B cell (primary cell): ENCODE results near the gene CRCP. TPM values are rescaled to one million over a fixed set of nuclear protein-coding genes. Genes with fewer than 3 reads are reported as not detected.
"Not testable (repeated sequence)": the region's sequence is repeated elsewhere in the genome, so short reads cannot be mapped to it uniquely, and the experiment has no call there.

ENCODE experiments used
- ATAC-seq: fragments of 200-7000 bp; cut with Tn5 transposase; one replicate; pipeline ENCODE4 v1.10.0; 2021; ENCODE audit warnings: low read depth, mild to moderate bottlenecking, moderate number of reproducible peaks, moderate library complexity
- CTCF ChIA-PET: fragments of 350-600 bp; sonication (Branson Sonifier 250); formaldehyde crosslinking; loops from one replicate; lab custom pipeline; 2021; ENCODE audit warnings: antibody characterized with exemption, inconsistent platforms; lab: Charles Lee
- POLR2A ChIA-PET: fragments of 350-600 bp; sonication (Branson Sonifier 250); formaldehyde crosslinking; loops from one replicate; lab custom pipeline; 2021; ENCODE audit warnings: antibody characterized with exemption; lab: Charles Lee
- DNase-seq: peaks from one replicate; pipeline ENCODE4 v3.0.0; 2013
- H2AFZ ChIP-seq: 2 replicates; pipeline ENCODE4 v1.6.1; 2012; ENCODE audit warnings: mild to moderate bottlenecking, low read depth, low read length; ENCODE audit not compliant: insufficient read depth, poor library complexity, severe bottlenecking
- H3K27ac ChIP-seq, 2 donors: 1 replicate in 1 of 2; 2 replicates in 1 of 2; pipeline ENCODE4 v1.5.1; 2012 to 2013; ENCODE audit warnings: low read length in 2 of 2, mild to moderate bottlenecking in 2 of 2, moderate library complexity in 1 of 2
- H3K27me3 ChIP-seq, 4 experiments: fragments of 200-600 bp in 1 of 4; sonication (generic) in 1 of 4; replicated peaks in 1 of 4; 1 replicate in 2 of 4; 2 replicates in 2 of 4; pipeline versions ENCODE4 v1.6.1 to v1.7.0; 2013 to 2016; ENCODE audit warnings: low read length in 3 of 4, mild to moderate bottlenecking in 2 of 4, mixed read lengths in 1 of 4, moderate library complexity in 1 of 4; ENCODE audit not compliant: insufficient read depth in 4 of 4, control insufficient read depth in 3 of 4; ENCODE audit errors: control extremely low read depth in 1 of 4
- H3K36me3 ChIP-seq, 2 experiments: replicated peaks in 1 of 2; 1 replicate in 1 of 2; 2 replicates in 1 of 2; pipeline versions ENCODE4 v1.6.1 to v1.7.1; 2013; ENCODE audit warnings: low read length in 1 of 2; ENCODE audit not compliant: insufficient read depth in 2 of 2, control insufficient read depth in 1 of 2; ENCODE audit errors: control extremely low read depth in 1 of 2, extremely low read depth in 1 of 2
- H3K4me1 ChIP-seq, 2 donors: fragments of 200-600 bp in 1 of 2; sonication (generic) in 1 of 2; 1 replicate in 1 of 2; 2 replicates in 1 of 2; pipeline versions ENCODE4 v1.5.1 to v1.6.1; 2013 to 2017; ENCODE audit warnings: low read length in 2 of 2; ENCODE audit not compliant: control insufficient read depth in 2 of 2, insufficient read depth in 2 of 2
- H3K4me2 ChIP-seq: replicated peaks from 2 replicates; pipeline ENCODE3; 2012; ENCODE audit warnings: mild to moderate bottlenecking, low read depth, low read length; ENCODE audit not compliant: poor library complexity, severe bottlenecking
- H3K4me3 ChIP-seq, 5 experiments: fragments of 200-600 bp in 1 of 5; sonication (generic) in 1 of 5; 1 replicate in 3 of 5; 2 replicates in 2 of 5; pipeline versions ENCODE4 v1.5.1 to v1.7.0; 2011 to 2016; ENCODE audit warnings: low read length in 4 of 5, mild to moderate bottlenecking in 4 of 5, low read depth in 2 of 5, control low read depth in 1 of 5, moderate library complexity in 1 of 5; ENCODE audit not compliant: insufficient read depth in 1 of 5; ENCODE audit errors: control extremely low read depth in 1 of 5, extremely low read depth in 1 of 5
- H3K79me2 ChIP-seq: fragments of 200-600 bp; sonication (generic); one replicate; pipeline ENCODE4 v1.6.0; 2016; ENCODE audit warnings: low read length; ENCODE audit not compliant: control insufficient read depth, insufficient read depth
- H3K9ac ChIP-seq: fragments of 200-600 bp; sonication (generic); 2 replicates; pipeline ENCODE4 v1.6.1; 2017; ENCODE audit warnings: mild to moderate bottlenecking, low read length, moderate library complexity
- H3K9me3 ChIP-seq, 3 donors: one replicate each; pipeline versions ENCODE4 v1.6.1 to v1.7.1; 2013; ENCODE audit warnings: low read length in 2 of 3; ENCODE audit not compliant: control insufficient read depth in 2 of 3, insufficient read depth in 1 of 3; ENCODE audit errors: control extremely low read depth in 1 of 3
- H4K20me1 ChIP-seq: 2 replicates; pipeline ENCODE4 v1.6.0; 2012; ENCODE audit warnings: mild to moderate bottlenecking, low read length; ENCODE audit not compliant: insufficient read depth, control insufficient read depth, poor library complexity, severe bottlenecking
- H3K27ac Mint-ChIP-seq: one replicate; pipeline ENCODE4 v1.8.0; 2021; ENCODE audit warnings: mixed read lengths
- H3K27me3 Mint-ChIP-seq: one replicate; pipeline ENCODE4 v1.8.0; 2021; ENCODE audit warnings: mixed read lengths
- H3K4me1 Mint-ChIP-seq: one replicate; pipeline ENCODE4 v1.8.0; 2021; ENCODE audit warnings: mixed read lengths
- H3K4me3 Mint-ChIP-seq: one replicate; pipeline ENCODE4 v1.8.0; 2021; ENCODE audit warnings: mixed read lengths
- H3K9me3 Mint-ChIP-seq: one replicate; pipeline ENCODE4 v1.8.0; 2022; ENCODE audit warnings: mixed read lengths; ENCODE audit not compliant: insufficient read depth
- CTCF ChIP-seq: fragments of 200-600 bp; IDR thresholded peaks from one replicate; pipeline ENCODE4 v1.8.0; 2022; ENCODE audit warnings: antibody characterized with exemption, mild to moderate bottlenecking
- EZH2 ChIP-seq: IDR thresholded peaks from 2 replicates; pipeline ENCODE4 v1.6.1; 2012; ENCODE audit warnings: borderline replicate concordance, low read depth, mild to moderate bottlenecking, moderate library complexity, low read length; ENCODE audit not compliant: insufficient read depth, poor library complexity, severe bottlenecking
- WGBS: methylation state at CpG from one replicate; pipeline ENCODE4 v1.1.5; 2013; ENCODE audit warnings: missing lambda C conversion rate; ENCODE audit not compliant: insufficient coverage; 5-methylcytosine and 5-hydroxymethylcytosine counted together
- intact Hi-C: fragments of 100-400 bp; cut with micrococcal nuclease; formaldehyde crosslinking; loops from one replicate; pipeline ENCODE4 v1.10.0; 2022
- polyA plus RNA-seq: library from polyadenylated mRNA; depleted of rRNA; stranded (reverse); fragments of >200 nt; gene quantifications from 2 replicates; pipeline ENCODE4 v1.2.3, GENCODE V29; 2012
- total RNA-seq, 2 donors: library from RNA; stranded (reverse); fragments of 120-200 nt in 1 of 2; gene quantifications; 1 replicate in 1 of 2; 2 replicates in 1 of 2; pipeline versions ENCODE4 v1.2.3 to v1.2.4, GENCODE V29; 2013 to 2022

The CRCP gene
- total and polyA plus RNA-seq, 2 donors (not counting 1 experiment from before 2014, with no cell fraction given), result 20.8 to 39.6 TPM

DNA sequence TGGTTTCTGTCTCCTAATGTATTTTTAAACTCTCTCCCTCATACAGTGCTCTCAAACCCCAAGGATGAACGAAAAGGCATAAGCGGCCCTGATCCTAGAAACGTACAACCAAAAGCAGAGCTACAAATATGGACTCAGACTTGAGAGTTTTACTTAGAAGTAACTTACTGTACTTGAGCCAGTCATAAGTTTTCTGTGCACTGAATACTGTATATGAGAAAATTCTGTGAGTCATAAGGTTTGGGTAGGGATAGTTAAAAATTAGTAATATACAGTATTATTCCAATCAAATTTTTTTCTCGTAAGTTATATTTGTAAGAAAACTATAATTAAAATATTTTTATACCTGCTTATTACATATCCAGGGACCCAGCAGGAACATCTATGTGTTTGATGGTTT is 44.9 kb upstream of the CRCP start:
- Mint-ChIP-seq H3K27me3 (no peaks in the 10 kb centered on the region), H3K9me3 (no peaks in the 10 kb centered on the region), H3K4me1 (no peaks in the 10 kb centered on the region), H3K4me3 (no peak overlapping the region), H3K27ac (no peak overlapping the region)
- Histone ChIP-seq H3K4me3 (no peak overlapping the region), H3K4me1 (no peaks in the 10 kb centered on the region), H3K36me3 (no peaks in the 10 kb centered on the region), H3K79me2 (no peaks in the 10 kb centered on the region), H3K27ac (no peak overlapping the region), H3K27me3 (no peaks in the 10 kb centered on the region), H3K4me2 (no peak overlapping the region), H3K9me3 (no peaks in the 10 kb centered on the region), H2AFZ (no peak overlapping the region), H4K20me1 (no peaks in the 10 kb centered on the region), H3K9ac (no peak overlapping the region)
- CTCF ChIA-PET, result no interaction called here
- POLR2A ChIA-PET, result no interaction called here
- no peak for ATAC-seq
- TF ChIP-seq EZH2 (no peak), CTCF (no peak)
- DNase-seq, result no peak
- WGBS, result no CpG with 5 or more reads among the region's 4 CpGs
- intact Hi-C loops, result loop anchor here (10.0 kb wide), 1 partner anchor 345 kb away; no protein-coding TSS in a partner anchor

GRCh38 chr7:66070222-66070621 is 44.4 kb upstream of the CRCP start:
- Histone ChIP-seq H3K4me2 (no peak overlapping the region), H3K36me3 (no peaks in the 10 kb centered on the region), H3K9me3 (no peaks in the 10 kb centered on the region), H2AFZ (no peak overlapping the region), H3K4me1 (peaks cover 0 to 2% of the 10 kb centered on the region in 2 donors), H3K9ac (no peak overlapping the region), H3K79me2 (no peaks in the 10 kb centered on the region), H4K20me1 (no peaks in the 10 kb centered on the region), H3K27me3 (no peaks in the 10 kb centered on the region), H3K4me3 (no peak overlapping the region), H3K27ac (no peak overlapping the region)
- peaks cover under 1% of the 10 kb centered on the region for H3K4me1 Mint-ChIP-seq
- 100% methylated on average over 1 of the region's 1 CpG for WGBS
- intact Hi-C loops, result loop anchor here (10.0 kb wide), 1 partner anchor 345 kb away; no protein-coding TSS in a partner anchor
- H3K27me3 Mint-ChIP-seq, result no peaks in the 10 kb centered on the region
- ChIA-PET POLR2A (no interaction called here), CTCF (interaction anchor here (0.5 kb wide), 1 partner anchor 560 kb away, joined by 4 read pairs; no protein-coding TSS in a partner anchor)
- DNase-seq, result no peak
- no peak overlapping the region for H3K4me3 Mint-ChIP-seq
- no peaks in the 10 kb centered on the region for H3K9me3 Mint-ChIP-seq
- no peak for ATAC-seq
- TF ChIP-seq EZH2 (no peak), CTCF (no peak)
- no peak overlapping the region for H3K27ac Mint-ChIP-seq

- H3K9me3 Mint-ChIP-seq, CTCF ChIA-PET, H4K20me1 ChIP-seq, H3K9ac ChIP-seq, DNase-seq, H3K4me3 Mint-ChIP-seq, H3K36me3 ChIP-seq, H3K27ac ChIP-seq, H3K27me3 Mint-ChIP-seq, H2AFZ ChIP-seq, H3K9me3 ChIP-seq, ATAC-seq, H3K27me3 ChIP-seq, POLR2A ChIA-PET, H3K4me2 ChIP-seq, H3K27ac Mint-ChIP-seq, H3K4me3 ChIP-seq: not testable (repeated sequence)
- intact Hi-C loops, result loop anchor here (10.0 kb wide), 1 partner anchor 343 kb away; no protein-coding TSS in a partner anchor
- WGBS, result 77% methylated on average over 3 of the region's 7 CpGs
- peaks cover 13% of the 10 kb centered on the region for H3K4me1 Mint-ChIP-seq
- Histone ChIP-seq H3K4me1 (peaks cover 6 to 18% of the 10 kb centered on the region in 2 donors), H3K79me2 (peaks cover 11% of the 10 kb centered on the region)
Observed at GRCh38 chr7:66072208-66072607, 42.4 kb upstream of the CRCP start.
